Measurements from ENCODE around the gene SPC25. TPM values are rescaled to one million over a fixed set of nuclear protein-coding genes. Genes with fewer than 3 reads are reported as not detected.

SPC25 gene
- polyA plus RNA-seq, 1 donor from 2014 or later = 2.7 TPM

- no peaks in the 10 kb centered on the region for H3K27me3 ChIP-seq (ENCODE audit: insufficient read depth, low read depth, low read length)
These were observed 36.6 kb upstream of the SPC25 start for GRCh38 chr2:168926621-168927386.

More at GRCh38 chr2:168926621-168927386, 36.6 kb upstream of the SPC25 start:
- Histone ChIP-seq H3K4me2 (ENCODE audit: low read length) (no peak overlapping the region), H3F3A (ENCODE audit: insufficient read depth, low read length, poor library complexity, severe bottlenecking) (no peaks in the 10 kb centered on the region), H3K9me3 (ENCODE audit: low read length) (no peaks in the 10 kb centered on the region), H3K36me3 (ENCODE audit: insufficient read depth, low read length) (no peaks in the 10 kb centered on the region), H3K79me2 (replicated peaks; ENCODE audit: insufficient read depth, low read length) (no peaks in the 10 kb centered on the region), H3K4me3 (ENCODE audit: low read length) (no peak overlapping the region), H3K9me2 (ENCODE audit: insufficient read depth, low read length) (no peaks in the 10 kb centered on the region), H2AFZ (ENCODE audit: low read depth, low read length) (no peak overlapping the region), H3K9ac (ENCODE audit: low read length) (no peak overlapping the region), H3K27ac (ENCODE audit: low read length) (no peak overlapping the region), H4K20me1 (ENCODE audit: insufficient read depth) (no peaks in the 10 kb centered on the region)
- TF ChIP-seq POLR2AphosphoS5 (IDR thresholded peaks at IDR 0.05) (no peak), CTCF (IDR thresholded peaks at IDR 0.05; ENCODE audit: poor library complexity, severe bottlenecking) (no peak), SMC3 (conservative IDR thresholded peaks at IDR 0.05; ENCODE audit: poor library complexity) (no peak), RAD21 (conservative IDR thresholded peaks at IDR 0.05) (no peak), REST (IDR thresholded peaks at IDR 0.05; ENCODE audit: borderline replicate concordance) (no peak), EP300 (conservative IDR thresholded peaks at IDR 0.05; ENCODE audit: poor library complexity, severe bottlenecking) (no peak), MXI1 (conservative IDR thresholded peaks at IDR 0.05; ENCODE audit: poor library complexity, severe bottlenecking) (no peak), EZH2 (IDR thresholded peaks at IDR 0.05; ENCODE audit: borderline replicate concordance, insufficient read depth, low read length, poor library complexity, severe bottlenecking) (no peak), TAF1 (IDR thresholded peaks at IDR 0.05; ENCODE audit: low read depth) (no peak)

Data from neural cell (in vitro differentiated cells).